Fibroblast of peridontal ligament (primary cell): Measurements from ENCODE around the gene MARCHF3.
"Not testable (repeated sequence)": the region's sequence is repeated elsewhere in the genome, so short reads cannot be mapped to it uniquely, and the experiment has no call there.

Source experiments
- DNase-seq: peaks from one replicate; pipeline ENCODE4 v3.0.0-alpha.2; 2010; ENCODE audit errors: extremely low read depth

Gene MARCHF3

GRCh38 chr5:127046343-127047072, 16.1 kb upstream of the MARCHF3 start:
- DNase-seq: no peak

GRCh38 chr5:127042593-127042992, 12.2 kb upstream of the MARCHF3 start:
- DNase-seq: peak; percentile 65

GRCh38 chr5:127041571-127041970, 11.2 kb upstream of the MARCHF3 start:
- DNase-seq: peak; percentile 43

GRCh38 chr5:127040796-127041520, 10.6 kb upstream of the MARCHF3 start:
- no peak for DNase-seq

GRCh38 chr5:127038550-127038949, 8.2 kb upstream of the MARCHF3 start:
- DNase-seq: no peak

- DNase-seq: no peak
Measured at GRCh38 chr5:127031863-127032232, 1.5 kb upstream of the MARCHF3 start.

GRCh38 chr5:127031147-127031862, 947 bp upstream of the MARCHF3 start:
- no peak for DNase-seq

- DNase-seq: peak; percentile 62
Measured at GRCh38 chr5:127029581-127030258, 638 bp downstream of the MARCHF3 start.

- DNase-seq: no peak
Measured at GRCh38 chr5:127028822-127029457, 1.4 kb downstream of the MARCHF3 start.

GRCh38 chr5:127027539-127027938, 2.8 kb downstream of the MARCHF3 start:
- DNase-seq: no peak

GRCh38 chr5:127026166-127026565, 4.2 kb downstream of the MARCHF3 start:
- DNase-seq: no peak

- no peak for DNase-seq
Measured at GRCh38 chr5:127025467-127025866, 4.9 kb downstream of the MARCHF3 start.

- DNase-seq: no peak
Measured at GRCh38 chr5:127024821-127025220, 5.5 kb downstream of the MARCHF3 start.

GRCh38 chr5:127023552-127024191, 6.7 kb downstream of the MARCHF3 start:
- DNase-seq: not testable (repeated sequence)

- DNase-seq: no peak
Measured at GRCh38 chr5:127022846-127023245, 7.5 kb downstream of the MARCHF3 start.

- DNase-seq: no peak
Measured at GRCh38 chr5:127019928-127020327, 10.4 kb downstream of the MARCHF3 start.

- not testable (repeated sequence) for DNase-seq
Measured at GRCh38 chr5:127016722-127017121, 13.6 kb downstream of the MARCHF3 start.

- no peak for DNase-seq
Measured at GRCh38 chr5:127015716-127016115, 14.6 kb downstream of the MARCHF3 start.

GRCh38 chr5:127014573-127014972, 15.8 kb downstream of the MARCHF3 start:
- DNase-seq: no peak

- DNase-seq: no peak
Measured at GRCh38 chr5:127013407-127013806, 17.0 kb downstream of the MARCHF3 start.

GRCh38 chr5:127012916-127013315, 17.4 kb downstream of the MARCHF3 start:
- peak; percentile 55 for DNase-seq
